B cell (primary cell): ENCODE results near the gene MRTFA. TPM values are rescaled to one million over a fixed set of nuclear protein-coding genes. Genes with fewer than 3 reads are reported as not detected.

ENCODE experiments used
- ATAC-seq: fragments of 200-7000 bp; cut with Tn5 transposase; one replicate; pipeline ENCODE4 v1.10.0; 2021; ENCODE audit warnings: low read depth, mild to moderate bottlenecking, moderate number of reproducible peaks, moderate library complexity
- CTCF ChIA-PET: fragments of 350-600 bp; sonication (Branson Sonifier 250); formaldehyde crosslinking; loops from one replicate; lab custom pipeline; 2021; ENCODE audit warnings: antibody characterized with exemption, inconsistent platforms; lab: Charles Lee
- POLR2A ChIA-PET: fragments of 350-600 bp; sonication (Branson Sonifier 250); formaldehyde crosslinking; loops from one replicate; lab custom pipeline; 2021; ENCODE audit warnings: antibody characterized with exemption; lab: Charles Lee
- DNase-seq: peaks from one replicate; pipeline ENCODE4 v3.0.0; 2013
- H2AFZ ChIP-seq: 2 replicates; pipeline ENCODE4 v1.6.1; 2012; ENCODE audit warnings: mild to moderate bottlenecking, low read depth, low read length; ENCODE audit not compliant: insufficient read depth, poor library complexity, severe bottlenecking
- H3K27ac ChIP-seq, 2 donors: 1 replicate in 1 of 2; 2 replicates in 1 of 2; pipeline ENCODE4 v1.5.1; 2012 to 2013; ENCODE audit warnings: low read length in 2 of 2, mild to moderate bottlenecking in 2 of 2, moderate library complexity in 1 of 2
- H3K27me3 ChIP-seq, 4 experiments: fragments of 200-600 bp in 1 of 4; sonication (generic) in 1 of 4; replicated peaks in 1 of 4; 1 replicate in 2 of 4; 2 replicates in 2 of 4; pipeline versions ENCODE4 v1.6.1 to v1.7.0; 2013 to 2016; ENCODE audit warnings: low read length in 3 of 4, mild to moderate bottlenecking in 2 of 4, mixed read lengths in 1 of 4, moderate library complexity in 1 of 4; ENCODE audit not compliant: insufficient read depth in 4 of 4, control insufficient read depth in 3 of 4; ENCODE audit errors: control extremely low read depth in 1 of 4
- H3K36me3 ChIP-seq, 2 experiments: replicated peaks in 1 of 2; 1 replicate in 1 of 2; 2 replicates in 1 of 2; pipeline versions ENCODE4 v1.6.1 to v1.7.1; 2013; ENCODE audit warnings: low read length in 1 of 2; ENCODE audit not compliant: insufficient read depth in 2 of 2, control insufficient read depth in 1 of 2; ENCODE audit errors: control extremely low read depth in 1 of 2, extremely low read depth in 1 of 2
- H3K4me1 ChIP-seq, 2 donors: fragments of 200-600 bp in 1 of 2; sonication (generic) in 1 of 2; 1 replicate in 1 of 2; 2 replicates in 1 of 2; pipeline versions ENCODE4 v1.5.1 to v1.6.1; 2013 to 2017; ENCODE audit warnings: low read length in 2 of 2; ENCODE audit not compliant: control insufficient read depth in 2 of 2, insufficient read depth in 2 of 2
- H3K4me2 ChIP-seq: replicated peaks from 2 replicates; pipeline ENCODE3; 2012; ENCODE audit warnings: mild to moderate bottlenecking, low read depth, low read length; ENCODE audit not compliant: poor library complexity, severe bottlenecking
- H3K4me3 ChIP-seq, 5 experiments: fragments of 200-600 bp in 1 of 5; sonication (generic) in 1 of 5; 1 replicate in 3 of 5; 2 replicates in 2 of 5; pipeline versions ENCODE4 v1.5.1 to v1.7.0; 2011 to 2016; ENCODE audit warnings: low read length in 4 of 5, mild to moderate bottlenecking in 4 of 5, low read depth in 2 of 5, control low read depth in 1 of 5, moderate library complexity in 1 of 5; ENCODE audit not compliant: insufficient read depth in 1 of 5; ENCODE audit errors: control extremely low read depth in 1 of 5, extremely low read depth in 1 of 5
- H3K79me2 ChIP-seq: fragments of 200-600 bp; sonication (generic); one replicate; pipeline ENCODE4 v1.6.0; 2016; ENCODE audit warnings: low read length; ENCODE audit not compliant: control insufficient read depth, insufficient read depth
- H3K9ac ChIP-seq: fragments of 200-600 bp; sonication (generic); 2 replicates; pipeline ENCODE4 v1.6.1; 2017; ENCODE audit warnings: mild to moderate bottlenecking, low read length, moderate library complexity
- H3K9me3 ChIP-seq, 3 donors: one replicate each; pipeline versions ENCODE4 v1.6.1 to v1.7.1; 2013; ENCODE audit warnings: low read length in 2 of 3; ENCODE audit not compliant: control insufficient read depth in 2 of 3, insufficient read depth in 1 of 3; ENCODE audit errors: control extremely low read depth in 1 of 3
- H4K20me1 ChIP-seq: 2 replicates; pipeline ENCODE4 v1.6.0; 2012; ENCODE audit warnings: mild to moderate bottlenecking, low read length; ENCODE audit not compliant: insufficient read depth, control insufficient read depth, poor library complexity, severe bottlenecking
- H3K27ac Mint-ChIP-seq: one replicate; pipeline ENCODE4 v1.8.0; 2021; ENCODE audit warnings: mixed read lengths
- H3K27me3 Mint-ChIP-seq: one replicate; pipeline ENCODE4 v1.8.0; 2021; ENCODE audit warnings: mixed read lengths
- H3K4me1 Mint-ChIP-seq: one replicate; pipeline ENCODE4 v1.8.0; 2021; ENCODE audit warnings: mixed read lengths
- H3K4me3 Mint-ChIP-seq: one replicate; pipeline ENCODE4 v1.8.0; 2021; ENCODE audit warnings: mixed read lengths
- H3K9me3 Mint-ChIP-seq: one replicate; pipeline ENCODE4 v1.8.0; 2022; ENCODE audit warnings: mixed read lengths; ENCODE audit not compliant: insufficient read depth
- EZH2 ChIP-seq: IDR thresholded peaks from 2 replicates; pipeline ENCODE4 v1.6.1; 2012; ENCODE audit warnings: borderline replicate concordance, low read depth, mild to moderate bottlenecking, moderate library complexity, low read length; ENCODE audit not compliant: insufficient read depth, poor library complexity, severe bottlenecking
- WGBS: methylation state at CpG from one replicate; pipeline ENCODE4 v1.1.5; 2013; ENCODE audit warnings: missing lambda C conversion rate; ENCODE audit not compliant: insufficient coverage; 5-methylcytosine and 5-hydroxymethylcytosine counted together
- intact Hi-C: fragments of 100-400 bp; cut with micrococcal nuclease; formaldehyde crosslinking; loops from one replicate; pipeline ENCODE4 v1.10.0; 2022
- polyA plus RNA-seq: library from polyadenylated mRNA; depleted of rRNA; stranded (reverse); fragments of >200 nt; gene quantifications from 2 replicates; pipeline ENCODE4 v1.2.3, GENCODE V29; 2012
- total RNA-seq, 2 donors: library from RNA; stranded (reverse); fragments of 120-200 nt in 1 of 2; gene quantifications; 1 replicate in 1 of 2; 2 replicates in 1 of 2; pipeline versions ENCODE4 v1.2.3 to v1.2.4, GENCODE V29; 2013 to 2022
- TF ChIP-seq, protein P1 (sequence below): fragments of 200-600 bp; IDR thresholded peaks from one replicate; pipeline ENCODE4 v1.8.0; 2022; ENCODE audit warnings: antibody characterized with exemption, mild to moderate bottlenecking

MRTFA gene
- total and polyA plus RNA-seq, 2 donors (not counting 1 experiment from before 2014, with no cell fraction given) = 28.9 to 82.6 TPM

DNA sequence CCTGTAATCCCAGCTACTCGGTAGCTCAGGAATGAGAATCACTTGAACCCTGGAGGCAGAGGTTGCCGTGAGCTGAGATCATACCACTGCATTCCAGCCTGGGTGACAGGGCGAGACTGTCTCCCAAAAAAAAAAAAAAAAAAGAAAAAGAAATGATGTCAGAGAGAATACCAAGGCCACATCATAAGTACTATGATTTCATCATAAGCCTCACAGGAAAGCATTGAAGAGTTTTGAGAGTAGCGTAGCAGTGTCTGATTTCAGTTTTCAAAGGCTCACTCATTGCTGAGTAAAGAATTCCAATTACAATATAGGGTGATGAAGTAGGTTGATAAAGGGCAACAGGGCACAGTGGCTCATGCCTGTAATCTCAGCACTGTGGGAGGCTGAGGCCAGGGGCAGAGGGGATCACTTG, 88.8 kb downstream of the MRTFA start:
- Histone ChIP-seq H3K4me1 (no peaks in the 10 kb centered on the region), H3K9ac (no peak overlapping the region), H2AFZ (no peak overlapping the region), H3K4me2 (no peak overlapping the region), H3K79me2 (peaks cover 23% of the 10 kb centered on the region), H3K27ac (no peak overlapping the region), H3K9me3 (peaks cover 0 to 4% (median 4%) of the 10 kb centered on the region in 3 donors), H3K4me3 (no peak overlapping the region), H3K36me3 (peaks cover 8 to 24% of the 10 kb centered on the region in 2 experiments), H4K20me1 (no peaks in the 10 kb centered on the region), H3K27me3 (no peaks in the 10 kb centered on the region)
- ChIA-PET POLR2A (interaction anchor here (0.6 to 0.7 kb wide), 2 partner anchors 14 to 263 kb away, joined by 7 to 9 read pairs; no protein-coding TSS in a partner anchor), CTCF (interaction anchor here (0.6 kb wide), 1 partner anchor 17 kb away, joined by 3 read pairs; no protein-coding TSS in a partner anchor)
- intact Hi-C loops = no loop called here
- 100% methylated on average over 1 of the region's 4 CpGs for WGBS
- DNase-seq (no peak), ATAC-seq (no peak)
- no peak overlapping the region for H3K4me3 Mint-ChIP-seq
- H3K9me3 Mint-ChIP-seq = peaks cover 3% of the 10 kb centered on the region
- no peaks in the 10 kb centered on the region for H3K27me3 Mint-ChIP-seq
- H3K27ac Mint-ChIP-seq = no peak overlapping the region
- no peak for TF ChIP-seq EZH2
- TF ChIP-seq, protein P1, sequence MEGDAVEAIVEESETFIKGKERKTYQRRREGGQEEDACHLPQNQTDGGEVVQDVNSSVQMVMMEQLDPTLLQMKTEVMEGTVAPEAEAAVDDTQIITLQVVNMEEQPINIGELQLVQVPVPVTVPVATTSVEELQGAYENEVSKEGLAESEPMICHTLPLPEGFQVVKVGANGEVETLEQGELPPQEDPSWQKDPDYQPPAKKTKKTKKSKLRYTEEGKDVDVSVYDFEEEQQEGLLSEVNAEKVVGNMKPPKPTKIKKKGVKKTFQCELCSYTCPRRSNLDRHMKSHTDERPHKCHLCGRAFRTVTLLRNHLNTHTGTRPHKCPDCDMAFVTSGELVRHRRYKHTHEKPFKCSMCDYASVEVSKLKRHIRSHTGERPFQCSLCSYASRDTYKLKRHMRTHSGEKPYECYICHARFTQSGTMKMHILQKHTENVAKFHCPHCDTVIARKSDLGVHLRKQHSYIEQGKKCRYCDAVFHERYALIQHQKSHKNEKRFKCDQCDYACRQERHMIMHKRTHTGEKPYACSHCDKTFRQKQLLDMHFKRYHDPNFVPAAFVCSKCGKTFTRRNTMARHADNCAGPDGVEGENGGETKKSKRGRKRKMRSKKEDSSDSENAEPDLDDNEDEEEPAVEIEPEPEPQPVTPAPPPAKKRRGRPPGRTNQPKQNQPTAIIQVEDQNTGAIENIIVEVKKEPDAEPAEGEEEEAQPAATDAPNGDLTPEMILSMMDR = no peak
- peaks cover 4% of the 10 kb centered on the region for H3K4me1 Mint-ChIP-seq

GRCh38 chr22:40544758-40545157, 91.8 kb downstream of the MRTFA start:
- intact Hi-C loops = no loop called here
- ChIA-PET POLR2A (no interaction called here), CTCF (no interaction called here)
- Mint-ChIP-seq H3K4me1 (peaks cover 5% of the 10 kb centered on the region), H3K4me3 (no peak overlapping the region), H3K27me3 (no peaks in the 10 kb centered on the region), H3K9me3 (no peaks in the 10 kb centered on the region), H3K27ac (no peak overlapping the region)
- DNase-seq (no peak), ATAC-seq (no peak)
- Histone ChIP-seq H3K9me3 (no peaks in the 10 kb centered on the region), H2AFZ (no peak overlapping the region), H3K9ac (no peak overlapping the region), H3K36me3 (peaks cover 0 to 16% of the 10 kb centered on the region in 2 experiments), H4K20me1 (no peaks in the 10 kb centered on the region), H3K4me3 (no peak overlapping the region), H3K79me2 (peaks cover 33% of the 10 kb centered on the region), H3K27ac (no peak overlapping the region), H3K27me3 (no peaks in the 10 kb centered on the region), H3K4me2 (no peak overlapping the region), H3K4me1 (no peaks in the 10 kb centered on the region)
- TF ChIP-seq, protein P1 = no peak
- TF ChIP-seq EZH2 = no peak
- no CpG with 5 or more reads among the region's 2 CpGs for WGBS
